Loucy (cell line): ENCODE data around the gene LRCH1.

ENCODE experiments used
- H2AFZ ChIP-seq: fragments of 200-600 bp; sonication (generic); 2 replicates; pipeline ENCODE4 v1.6.0; 2016; ENCODE audit warnings: antibody characterized with exemption, mild to moderate bottlenecking, low read length, moderate library complexity
- H3F3A ChIP-seq: fragments of 200-600 bp; 2 replicates; pipeline ENCODE4 v1.6.0; 2016; ENCODE audit warnings: antibody characterized with exemption, low read depth, mild to moderate bottlenecking
- H3K27me3 ChIP-seq: fragments of 200-600 bp; sonication (generic); 2 replicates; pipeline ENCODE4 v1.6.1; 2014; ENCODE audit warnings: low read length, mild to moderate bottlenecking; ENCODE audit not compliant: insufficient read depth, poor library complexity, severe bottlenecking
- H3K36me3 ChIP-seq: fragments of 200-600 bp; sonication (generic); 2 replicates; pipeline ENCODE4 v1.6.1; 2016; ENCODE audit warnings: low read length; ENCODE audit not compliant: insufficient read depth
- H3K4me1 ChIP-seq: fragments of 200-600 bp; sonication (generic); 2 replicates; pipeline ENCODE4 v1.5.1; 2014; ENCODE audit warnings: low read length, mild to moderate bottlenecking; ENCODE audit not compliant: insufficient read depth, poor library complexity, severe bottlenecking
- H3K4me2 ChIP-seq: fragments of 200-600 bp; sonication (generic); 2 replicates; pipeline ENCODE4 v1.6.0; 2014; ENCODE audit warnings: antibody characterized with exemption, low read length, low read depth, mild to moderate bottlenecking; ENCODE audit not compliant: poor library complexity, severe bottlenecking
- H3K4me3 ChIP-seq: fragments of 200-600 bp; sonication (generic); 2 replicates; pipeline ENCODE4 v1.5.1; 2014; ENCODE audit warnings: low read length, mild to moderate bottlenecking, mixed read lengths; ENCODE audit not compliant: poor library complexity, severe bottlenecking
- H3K79me2 ChIP-seq: fragments of 200-600 bp; sonication (generic); 2 replicates; pipeline ENCODE4 v1.6.1; 2014; ENCODE audit warnings: low read length; ENCODE audit not compliant: insufficient read depth
- H3K9ac ChIP-seq: fragments of 200-600 bp; sonication (generic); 2 replicates; pipeline ENCODE4 v1.6.0; 2014; ENCODE audit warnings: mild to moderate bottlenecking, low read depth, low read length, moderate library complexity; ENCODE audit not compliant: poor library complexity, severe bottlenecking
- H3K9me2 ChIP-seq: fragments of 200-600 bp; sonication (generic); replicated peaks from 2 replicates; pipeline ENCODE4 v1.6.1; 2016; ENCODE audit warnings: low read depth, low read length, mixed read lengths
- H3K9me3 ChIP-seq: fragments of 200-600 bp; sonication (generic); 2 replicates; pipeline ENCODE4 v1.6.1; 2014; ENCODE audit warnings: mild to moderate bottlenecking, antibody characterized with exemption, low read length, low read depth; ENCODE audit not compliant: insufficient read depth
- H4K20me1 ChIP-seq: fragments of 200-600 bp; sonication (generic); 2 replicates; pipeline ENCODE4 v1.6.0; 2014; ENCODE audit warnings: antibody characterized with exemption, low read length, mild to moderate bottlenecking; ENCODE audit not compliant: insufficient read depth, poor library complexity, severe bottlenecking
- CTCF ChIP-seq: fragments of 200-600 bp; sonication (generic); conservative IDR thresholded peaks from 2 replicates; pipeline ENCODE4 v1.5.1; 2014; ENCODE audit warnings: mild to moderate bottlenecking, antibody characterized with exemption, low read length
- EZH2phosphoT487 ChIP-seq: fragments of 200-600 bp; IDR thresholded peaks from 2 replicates; pipeline ENCODE4 v1.6.1; 2018; ENCODE audit warnings: antibody characterized with exemption, mild to moderate bottlenecking, moderate library complexity, borderline replicate concordance

LRCH1 gene

DNA sequence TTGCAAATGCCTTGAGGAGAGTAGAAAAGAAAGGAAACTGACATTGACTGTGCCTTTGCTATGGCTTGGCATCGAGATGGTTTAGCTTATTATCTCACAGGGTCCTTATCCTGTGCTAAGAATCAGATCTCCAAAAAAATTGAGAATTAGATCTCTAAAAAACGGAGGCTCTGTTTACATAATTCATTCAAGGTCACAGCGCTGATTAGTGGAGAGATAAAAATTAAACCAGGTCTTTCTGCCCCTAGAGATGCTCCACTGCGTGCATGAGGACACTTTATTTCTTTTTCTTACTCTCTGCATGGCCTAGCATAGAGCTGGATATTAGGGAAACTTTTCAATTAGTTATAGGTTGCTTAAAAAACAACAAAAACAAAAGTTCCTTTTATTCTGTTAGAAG is 17.3 kb downstream of the LRCH1 start:
- H3K4me1 ChIP-seq = peaks cover 5% of the 10 kb centered on the region
- no peak overlapping the region for H3K4me3 ChIP-seq
- TF ChIP-seq CTCF (no peak), EZH2phosphoT487 (no peak)
- H3K79me2 ChIP-seq = peaks cover 92% of the 10 kb centered on the region
- H3K36me3 ChIP-seq = no peaks in the 10 kb centered on the region
- peaks cover 30% of the 10 kb centered on the region for H4K20me1 ChIP-seq
- H3K9me3 ChIP-seq = no peaks in the 10 kb centered on the region
- H3K4me2 ChIP-seq = no peak overlapping the region
- H3F3A ChIP-seq = no peaks in the 10 kb centered on the region
- H3K27me3 ChIP-seq = no peaks in the 10 kb centered on the region
- H3K9ac ChIP-seq = no peak overlapping the region
- no peaks in the 10 kb centered on the region for H3K9me2 ChIP-seq
- no peak overlapping the region for H2AFZ ChIP-seq

DNA sequence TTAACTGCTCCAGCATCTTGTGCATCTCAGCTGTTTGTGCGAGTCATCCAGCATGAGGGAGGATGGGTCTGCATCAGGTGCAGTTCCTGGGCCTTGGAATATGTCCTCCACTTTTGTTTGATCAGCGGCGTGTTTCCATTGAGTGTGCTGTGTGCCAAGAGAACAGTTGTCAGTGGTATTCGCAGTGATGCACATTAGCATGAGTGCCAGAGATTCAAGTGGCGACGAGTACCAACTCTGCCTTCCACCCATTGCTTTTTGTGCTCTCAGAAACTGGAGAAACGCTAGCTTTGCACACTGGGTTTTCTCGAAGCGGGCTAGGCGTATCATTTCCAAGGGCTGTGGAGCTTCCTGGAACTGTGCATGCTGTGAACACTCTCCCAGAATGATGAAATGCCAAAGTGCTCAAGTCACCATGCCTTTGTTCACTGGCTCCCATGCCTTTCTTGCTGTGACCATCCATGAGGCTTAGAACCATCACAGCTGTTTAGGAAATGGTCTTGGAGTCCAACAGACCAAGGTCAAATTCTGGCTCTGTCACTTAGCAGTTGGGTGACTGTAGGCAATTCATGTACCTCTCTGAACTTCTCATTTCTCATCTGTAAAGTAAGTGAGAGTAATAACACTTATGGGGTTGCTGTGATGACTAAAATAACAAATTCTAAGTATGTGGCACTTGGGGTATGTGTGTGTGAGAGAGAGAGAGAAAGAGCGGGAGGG is 18.4 kb downstream of the LRCH1 start:
- H3K79me2 ChIP-seq = peaks cover 94% of the 10 kb centered on the region
- no peak overlapping the region for H3K9ac ChIP-seq
- H4K20me1 ChIP-seq = peaks cover 29% of the 10 kb centered on the region
- no peak overlapping the region for H3K4me3 ChIP-seq
- no peak overlapping the region for H3K4me2 ChIP-seq
- H3K4me1 ChIP-seq = peaks cover 9% of the 10 kb centered on the region
- no peaks in the 10 kb centered on the region for H3K27me3 ChIP-seq
- no peaks in the 10 kb centered on the region for H3K36me3 ChIP-seq
- no peaks in the 10 kb centered on the region for H3F3A ChIP-seq
- H2AFZ ChIP-seq = no peak overlapping the region
- H3K9me3 ChIP-seq = no peaks in the 10 kb centered on the region
- no peaks in the 10 kb centered on the region for H3K9me2 ChIP-seq
- no peak for TF ChIP-seq CTCF
- TF ChIP-seq EZH2phosphoT487 = no peak

DNA sequence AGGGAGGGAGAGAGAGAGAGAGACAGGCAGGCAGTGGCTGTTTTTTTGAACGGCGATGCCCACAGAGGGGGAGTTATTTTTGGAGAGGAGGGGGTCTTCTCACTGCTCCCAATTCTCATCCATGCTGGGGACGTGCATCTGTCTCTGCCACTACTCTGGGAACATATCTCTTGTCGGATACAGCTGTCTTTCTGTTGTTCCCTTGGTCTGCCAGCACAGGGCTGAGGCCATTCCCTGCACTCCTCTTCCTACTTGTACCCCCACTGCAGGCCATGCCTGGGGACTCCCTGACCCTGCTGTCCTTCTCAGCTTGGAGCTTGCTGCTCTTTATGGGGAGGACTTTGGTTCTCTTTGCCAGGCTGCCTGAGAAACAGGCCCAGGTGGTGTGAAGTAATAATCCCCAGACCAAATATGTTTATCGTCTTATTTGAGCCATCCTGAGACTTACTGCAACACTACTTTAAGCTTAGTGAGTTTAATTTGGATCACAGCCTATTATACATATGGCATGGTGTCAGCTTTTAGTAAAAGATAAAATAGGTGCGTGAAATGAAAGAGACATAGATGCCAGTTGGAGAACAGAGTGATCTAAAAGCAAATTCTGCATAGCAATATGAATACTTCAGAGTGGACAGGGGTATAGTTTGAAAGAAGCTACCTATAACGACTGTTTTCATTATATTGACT is 19.1 kb downstream of the LRCH1 start:
- H2AFZ ChIP-seq = no peak overlapping the region
- H3K27me3 ChIP-seq = no peaks in the 10 kb centered on the region
- no peaks in the 10 kb centered on the region for H3K9me3 ChIP-seq
- peaks cover 24% of the 10 kb centered on the region for H4K20me1 ChIP-seq
- no peaks in the 10 kb centered on the region for H3F3A ChIP-seq
- H3K79me2 ChIP-seq = peaks cover 94% of the 10 kb centered on the region
- TF ChIP-seq CTCF (no peak), EZH2phosphoT487 (no peak)
- H3K9me2 ChIP-seq = no peaks in the 10 kb centered on the region
- no peak overlapping the region for H3K9ac ChIP-seq
- no peak overlapping the region for H3K4me3 ChIP-seq
- H3K4me1 ChIP-seq = peaks cover 16% of the 10 kb centered on the region
- H3K36me3 ChIP-seq = no peaks in the 10 kb centered on the region
- no peak overlapping the region for H3K4me2 ChIP-seq
